SKM-1 (cell line): ENCODE results near the gene FGF18.
"Not testable (repeated sequence)": the region's sequence is repeated elsewhere in the genome, so short reads cannot be mapped to it uniquely, and the experiment has no call there.

ENCODE experiments used
- DNase-seq: peaks from one replicate; lab custom pipeline; 2025; ENCODE audit not compliant: unreplicated experiment; lab: John Stamatoyannopoulos, UW

The FGF18 gene

GRCh38 chr5:171494452-171495121 is 75.1 kb downstream of the FGF18 start:
- DNase-seq = no peak

DNA sequence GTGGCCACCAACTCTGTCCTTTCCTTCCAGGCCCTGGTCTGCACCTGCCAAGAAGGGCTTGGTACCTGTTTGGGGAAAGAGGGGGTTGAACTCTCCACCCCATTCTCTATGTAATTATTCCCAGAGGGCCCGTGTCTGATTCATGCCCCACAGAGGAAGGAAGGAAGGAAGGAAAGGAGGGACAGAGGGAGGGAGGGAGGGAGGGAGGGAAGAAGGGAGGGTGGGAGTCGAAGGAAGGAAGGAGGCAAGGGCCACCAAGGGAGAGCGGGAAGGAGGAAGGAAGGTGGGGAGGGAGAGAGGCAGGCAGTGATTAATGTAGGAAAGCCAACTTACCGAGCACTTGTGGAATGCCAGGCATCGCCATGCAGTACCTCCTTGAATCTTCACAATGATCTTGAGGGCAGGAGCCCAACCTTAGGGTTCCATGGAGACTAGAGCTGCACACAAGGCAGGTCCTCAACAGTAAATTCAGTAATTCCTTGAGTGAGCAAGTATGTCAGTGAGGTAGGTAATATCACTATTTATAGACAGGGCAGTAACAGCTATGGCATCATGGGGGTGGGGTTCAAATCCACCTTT is 75.8 kb downstream of the FGF18 start:
- DNase-seq = no peak

- DNase-seq = no peak
Measured at GRCh38 chr5:171496456-171496855, 77.0 kb downstream of the FGF18 start.

- not testable (repeated sequence) for DNase-seq
Measured at GRCh38 chr5:171497494-171497893, 78.0 kb downstream of the FGF18 start.

GRCh38 chr5:171498166-171498565 is 78.7 kb downstream of the FGF18 start:
- no peak for DNase-seq

GRCh38 chr5:171499611-171500010 is 80.2 kb downstream of the FGF18 start:
- no peak for DNase-seq

GRCh38 chr5:171505473-171506043 is 86.1 kb downstream of the FGF18 start:
- DNase-seq = no peak

- DNase-seq = no peak
Measured at GRCh38 chr5:171506951-171507350, 87.5 kb downstream of the FGF18 start.
